Neural crest cell (in vitro differentiated cells): ENCODE data around the gene ERF. TPM values are rescaled to one million over a fixed set of nuclear protein-coding genes. Genes with fewer than 3 reads are reported as not detected.
A peak's percentile ranks its signal among the peaks of the same experiment; 100 is the strongest.

Source experiments
- DNase-seq: peaks from one replicate; pipeline ENCODE4 v3.0.0; 2021; ENCODE audit warnings: low read depth, mixed read lengths, low spot score
- H3K27ac Mint-ChIP-seq: one replicate; pipeline ENCODE4 v1.8.0; 2021; ENCODE audit warnings: mild to moderate bottlenecking, mixed read lengths; ENCODE audit not compliant: unreplicated experiment
- H3K27me3 Mint-ChIP-seq: 2 replicates; pipeline ENCODE4 v1.8.0; 2021; ENCODE audit warnings: low read depth, mild to moderate bottlenecking, mixed read lengths
- H3K36me3 Mint-ChIP-seq: 2 replicates; pipeline ENCODE4 v1.8.0; 2021; ENCODE audit warnings: low read depth, mild to moderate bottlenecking, mixed read lengths
- H3K4me1 Mint-ChIP-seq: 2 replicates; pipeline ENCODE4 v1.8.0; 2021; ENCODE audit warnings: mixed read lengths
- H3K4me3 Mint-ChIP-seq: one replicate; pipeline ENCODE4 v1.8.0; 2021; ENCODE audit warnings: mild to moderate bottlenecking, mixed read lengths
- H3K9me3 Mint-ChIP-seq: 2 replicates; pipeline ENCODE4 v1.8.0; 2021; ENCODE audit warnings: mixed read lengths
- CTCF ChIP-seq: fragments of 200-600 bp; sonication (generic); conservative IDR thresholded peaks from 2 replicates; pipeline ENCODE4 v1.5.0; 2021; ENCODE audit warnings: antibody characterized with exemption, mild to moderate bottlenecking
- total RNA-seq: library from RNA; stranded (reverse); gene quantifications from 2 replicates; pipeline ENCODE4 v1.2.1, GENCODE V29; 2021

ERF gene
- total RNA-seq, 1 donor from 2014 or later: 102 TPM

GRCh38 chr19:42273407-42274064 lies 18.6 kb upstream of the ERF start:
- Mint-ChIP-seq H3K4me1 (peaks cover 23% of the 10 kb centered on the region), H3K27ac (no peak overlapping the region), H3K4me3 (no peak overlapping the region), H3K27me3 (no peaks in the 10 kb centered on the region), H3K9me3 (no peaks in the 10 kb centered on the region), H3K36me3 (no peaks in the 10 kb centered on the region)
- no peak for TF ChIP-seq CTCF
- DNase-seq: no peak

DNA sequence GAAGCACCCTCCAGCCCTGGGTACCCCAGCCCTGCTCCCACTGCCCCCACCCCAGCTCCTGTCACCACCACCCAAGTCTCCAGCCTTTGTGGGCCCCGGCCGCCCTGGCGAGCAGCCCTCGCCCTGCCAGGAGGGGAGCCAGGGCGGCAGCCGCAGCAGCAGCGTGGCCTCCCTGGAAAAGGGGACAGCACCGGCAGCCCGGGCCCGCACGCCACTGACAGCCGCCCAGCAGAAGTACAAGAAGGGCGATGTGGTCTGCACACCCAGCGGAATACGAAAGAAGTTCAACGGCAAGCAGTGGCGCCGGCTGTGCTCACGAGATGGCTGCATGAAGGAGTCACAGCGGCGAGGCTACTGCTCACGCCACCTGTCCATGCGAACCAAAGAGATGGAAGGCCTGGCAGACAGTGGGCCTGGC lies 18.1 kb upstream of the ERF start:
- H3K27ac Mint-ChIP-seq: no peak overlapping the region
- no peaks in the 10 kb centered on the region for H3K36me3 Mint-ChIP-seq
- no peaks in the 10 kb centered on the region for H3K9me3 Mint-ChIP-seq
- peaks cover 20% of the 10 kb centered on the region for H3K4me1 Mint-ChIP-seq
- H3K27me3 Mint-ChIP-seq: no peaks in the 10 kb centered on the region
- TF ChIP-seq CTCF: no peak
- DNase-seq: no peak
- H3K4me3 Mint-ChIP-seq: no peak overlapping the region

- H3K9me3 Mint-ChIP-seq: no peaks in the 10 kb centered on the region
- H3K4me3 Mint-ChIP-seq: no peak overlapping the region
- no peaks in the 10 kb centered on the region for H3K36me3 Mint-ChIP-seq
- no peak for TF ChIP-seq CTCF
- no peaks in the 10 kb centered on the region for H3K27me3 Mint-ChIP-seq
- H3K27ac Mint-ChIP-seq: no peak overlapping the region
- DNase-seq: no peak
- peaks cover 25% of the 10 kb centered on the region for H3K4me1 Mint-ChIP-seq
These were observed 17.6 kb upstream of the ERF start for GRCh38 chr19:42272535-42272897.

GRCh38 chr19:42271861-42272534 lies 17.1 kb upstream of the ERF start:
- Mint-ChIP-seq H3K27ac (no peak overlapping the region), H3K27me3 (no peaks in the 10 kb centered on the region), H3K4me3 (no peak overlapping the region), H3K9me3 (no peaks in the 10 kb centered on the region), H3K36me3 (no peaks in the 10 kb centered on the region), H3K4me1 (peaks cover 28% of the 10 kb centered on the region)
- DNase-seq: no peak
- TF ChIP-seq CTCF: no peak

GRCh38 chr19:42271045-42271419 lies 16.1 kb upstream of the ERF start:
- Mint-ChIP-seq H3K4me3 (peak overlapping the region; percentile 56), H3K27ac (no peak overlapping the region), H3K27me3 (no peaks in the 10 kb centered on the region), H3K36me3 (no peaks in the 10 kb centered on the region), H3K4me1 (peaks cover 25% of the 10 kb centered on the region), H3K9me3 (no peaks in the 10 kb centered on the region)
- no peak for TF ChIP-seq CTCF
- no peak for DNase-seq
